GM21528 (cell line): Measurements from ENCODE around the gene MN1.

ENCODE experiments used
- ATAC-seq: cut with Tn5 transposase; IDR thresholded peaks from one replicate; pipeline ENCODE4 v1.9.1; 2021; ENCODE audit warnings: mild to moderate bottlenecking, moderate library complexity; ENCODE audit not compliant: unreplicated experiment, low FRiP score

The MN1 gene

DNA sequence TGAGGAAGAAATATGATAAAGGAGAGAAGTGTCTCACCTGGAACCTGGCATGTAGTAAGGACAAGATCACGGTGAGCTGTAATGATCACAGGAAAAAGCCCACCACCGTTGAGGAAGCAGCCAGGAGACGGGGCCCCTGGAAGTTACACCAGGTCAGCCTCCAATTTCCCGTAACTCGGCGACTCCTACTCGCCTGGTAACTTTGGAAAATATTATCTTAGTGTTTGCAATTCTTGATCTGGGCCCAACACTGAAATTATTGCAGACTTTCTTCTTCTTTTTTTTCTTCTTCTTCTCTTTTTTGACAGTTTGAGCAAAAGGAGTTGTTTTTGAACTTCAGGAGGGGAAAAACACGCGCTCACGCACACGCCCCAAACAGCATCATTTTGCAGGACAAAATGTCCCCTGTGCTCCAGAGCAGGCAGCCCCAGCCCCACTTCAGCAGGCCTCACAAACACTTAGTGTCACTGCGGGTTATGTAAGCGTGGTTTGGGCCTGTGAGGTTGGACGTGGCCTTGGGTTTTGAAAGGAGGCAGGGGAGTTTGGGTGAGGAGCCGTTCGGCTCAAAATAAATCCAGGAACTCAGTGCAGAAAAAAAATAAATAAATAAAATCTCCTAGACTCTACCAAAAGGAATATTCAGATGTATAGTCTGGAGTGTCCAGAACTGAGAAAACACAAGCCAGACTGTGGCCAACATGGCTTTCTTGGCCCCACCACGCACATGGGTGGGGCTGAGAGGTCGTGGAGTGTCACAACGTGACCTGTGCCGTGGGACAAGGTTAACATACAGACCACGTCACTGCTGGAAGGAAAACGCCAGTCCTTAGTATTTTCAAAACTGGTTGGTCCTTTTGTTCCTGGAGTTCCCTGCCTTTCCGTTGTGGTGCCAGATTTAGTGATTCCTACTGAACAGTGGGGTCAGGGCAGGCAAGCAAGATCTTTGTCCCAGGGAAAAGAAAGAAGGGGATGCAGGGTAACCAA lies 26.3 kb upstream of the MN1 start:
- ATAC-seq, result no peak

- no peak for ATAC-seq
Measured at GRCh38 chr22:27825174-27825573, 23.6 kb upstream of the MN1 start.

- ATAC-seq, result no peak
Measured at GRCh38 chr22:27823221-27823620, 21.7 kb upstream of the MN1 start.

GRCh38 chr22:27820896-27821866 lies 19.6 kb upstream of the MN1 start:
- ATAC-seq, result no peak

DNA sequence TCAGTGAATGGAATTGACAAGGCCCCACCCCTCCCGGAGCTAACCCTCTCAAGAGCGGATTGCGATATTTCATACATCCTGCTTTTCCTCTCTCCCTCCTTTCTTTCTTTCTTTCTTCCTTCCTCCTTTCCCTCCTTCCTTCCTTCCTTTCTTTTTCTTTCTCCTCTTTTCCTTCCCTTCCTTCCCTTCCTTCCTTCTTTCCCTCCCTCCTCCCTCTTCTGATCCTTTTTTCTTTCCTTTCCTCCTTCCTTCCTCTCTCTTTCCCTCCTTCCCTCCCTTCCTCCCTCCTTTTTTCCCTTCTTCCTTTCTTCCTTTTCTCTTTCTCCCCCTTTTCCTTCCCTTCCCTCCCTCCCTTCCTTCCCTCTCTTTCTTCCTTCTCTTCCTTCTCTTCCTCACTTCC lies 15.0 kb upstream of the MN1 start:
- no peak for ATAC-seq

- no peak for ATAC-seq
Measured at GRCh38 chr22:27815826-27816530, 14.4 kb upstream of the MN1 start.

DNA sequence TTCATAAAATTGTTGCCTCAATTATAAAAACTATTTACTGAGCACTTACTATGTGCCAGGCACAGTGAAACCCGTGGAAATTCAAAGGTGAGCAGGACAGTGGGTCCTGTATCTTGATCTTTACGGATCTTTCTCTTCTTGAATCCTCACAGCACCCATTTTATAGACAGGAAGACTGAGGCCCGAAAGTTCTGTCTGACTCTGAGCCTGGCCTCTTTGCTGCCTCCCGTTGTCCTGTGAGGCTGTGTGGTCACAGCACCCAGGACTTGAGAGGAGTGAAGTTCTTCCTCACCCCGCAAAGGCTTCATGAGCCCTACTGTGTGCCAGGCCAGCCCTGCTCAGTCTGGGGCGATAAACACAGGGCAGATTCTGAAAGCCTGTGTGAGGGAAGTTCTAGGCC lies 13.4 kb upstream of the MN1 start:
- no peak for ATAC-seq

GRCh38 chr22:27811778-27812177 lies 10.2 kb upstream of the MN1 start:
- no peak for ATAC-seq

- ATAC-seq, result no peak
Measured at GRCh38 chr22:27810609-27811151, 9.1 kb upstream of the MN1 start.

- ATAC-seq, result no peak
Measured at GRCh38 chr22:27809700-27810608, 8.4 kb upstream of the MN1 start.

GRCh38 chr22:27809226-27809603 lies 7.7 kb upstream of the MN1 start:
- no peak for ATAC-seq

DNA sequence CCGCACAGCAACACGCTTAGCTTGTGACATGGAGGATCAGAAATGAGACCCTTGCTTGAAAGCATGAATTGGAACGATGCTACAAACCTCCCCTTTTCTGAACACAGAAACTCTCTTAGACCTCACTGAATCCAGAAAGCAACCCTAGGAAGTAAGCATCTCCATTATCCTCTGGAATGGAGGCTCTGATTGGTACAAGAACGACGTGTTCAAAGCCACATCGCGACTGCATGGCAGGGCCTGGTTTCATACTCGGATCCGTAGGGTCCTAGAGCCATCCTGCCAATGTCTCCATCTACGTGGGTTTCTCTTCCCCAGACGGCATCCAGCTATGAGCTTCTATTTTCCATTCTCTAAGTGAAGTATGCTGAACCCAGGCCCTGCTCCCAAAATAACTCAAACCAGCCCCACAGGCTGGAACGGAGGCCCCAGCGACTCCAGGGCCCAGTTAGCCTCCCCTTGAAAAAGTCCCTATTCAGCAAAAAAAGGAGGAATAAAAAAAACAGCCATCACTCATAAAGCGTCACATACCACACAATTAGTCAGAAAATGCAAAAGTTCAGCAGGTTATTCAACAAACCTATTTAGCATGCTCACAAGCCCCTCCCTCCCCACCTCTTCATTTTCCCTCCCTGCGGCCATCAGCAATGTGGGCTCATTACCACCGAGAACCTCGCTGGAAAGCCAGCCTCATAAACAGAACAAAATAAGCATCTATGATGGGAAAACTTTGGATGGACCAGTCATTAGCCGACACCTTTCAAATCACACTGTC lies 7.1 kb upstream of the MN1 start:
- no peak for ATAC-seq

DNA sequence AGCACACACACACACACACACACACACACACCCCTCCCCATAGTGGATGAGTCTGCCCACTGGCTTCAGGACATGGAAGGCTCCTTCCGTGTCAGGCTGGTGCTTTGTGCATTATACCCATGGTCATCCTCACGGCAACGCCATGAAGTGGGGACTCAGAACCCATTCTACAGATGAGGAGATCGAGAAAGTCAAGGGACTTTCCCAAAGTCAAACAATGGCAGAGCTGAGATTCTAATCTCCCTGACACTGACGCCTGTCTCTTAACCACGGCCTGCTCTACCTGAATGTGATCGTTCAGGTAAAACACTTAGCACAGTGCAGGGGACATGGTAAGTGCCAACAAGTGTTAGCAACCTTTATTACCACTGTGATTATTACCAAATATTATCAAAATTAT lies 4.3 kb upstream of the MN1 start:
- no peak for ATAC-seq

- no peak for ATAC-seq
Measured at GRCh38 chr22:27804470-27805297, 3.1 kb upstream of the MN1 start.

- no peak for ATAC-seq
Measured at GRCh38 chr22:27803841-27804415, 2.4 kb upstream of the MN1 start.

DNA sequence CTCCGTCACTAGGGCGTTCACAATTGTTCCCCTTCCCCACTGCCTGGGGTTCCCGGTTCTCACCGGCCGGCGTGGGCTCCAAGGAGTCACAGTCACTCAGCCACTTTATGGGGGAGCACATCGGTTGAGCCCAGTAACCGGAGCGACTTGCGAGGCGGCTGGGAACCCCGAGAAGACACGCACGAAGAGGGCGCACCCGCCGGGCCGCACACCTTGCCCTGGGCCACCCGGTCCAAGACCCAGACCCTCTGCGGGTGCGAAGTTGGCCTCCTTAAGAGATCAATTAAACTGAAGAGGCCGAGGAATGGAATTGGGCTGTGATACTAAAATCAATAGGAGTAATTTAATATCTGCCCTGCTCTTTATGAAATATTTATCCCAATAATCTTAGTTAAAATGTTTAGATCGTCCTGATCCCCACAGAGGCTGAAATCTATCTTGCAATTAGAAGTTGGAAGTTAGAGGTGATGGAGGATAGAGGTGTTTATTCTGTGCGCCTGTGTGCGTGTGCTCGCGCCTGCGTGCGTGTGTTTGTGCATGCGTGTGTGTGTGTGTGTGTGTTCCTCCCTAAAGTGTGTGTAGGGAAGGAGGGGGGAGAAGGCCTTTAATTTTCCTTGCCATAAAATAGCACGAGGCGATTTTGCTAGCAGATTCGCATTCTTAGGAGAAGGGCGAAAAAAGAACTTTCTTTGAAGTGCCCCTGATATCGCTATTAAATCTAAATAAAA lies 954 bp upstream of the MN1 start:
- no peak for ATAC-seq

DNA sequence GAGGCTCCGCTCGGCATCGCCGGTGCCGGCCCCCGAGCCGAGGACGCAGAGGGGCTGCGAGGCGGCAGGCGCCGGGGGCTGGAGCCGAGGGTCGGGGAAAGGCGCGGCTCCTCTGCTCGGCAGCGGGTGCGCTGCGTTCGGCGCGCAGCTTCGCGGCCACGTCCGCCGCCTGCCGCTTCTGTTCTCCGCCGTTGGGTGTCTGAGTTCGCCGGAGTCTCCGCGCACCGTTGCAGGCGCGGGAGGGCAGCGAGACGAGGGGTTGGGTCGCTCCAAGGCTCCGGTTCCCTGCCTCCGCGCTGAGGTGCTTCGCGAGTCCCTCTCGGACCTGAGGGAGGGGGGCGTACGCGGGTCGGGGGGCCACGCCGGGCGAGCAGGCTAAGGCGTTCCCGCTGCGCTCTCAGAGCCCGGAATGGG lies 347 bp downstream of the MN1 start:
- ATAC-seq, result no peak
